HG03060 (cell line): ENCODE measurements around the gene ING1.

Experiments
- ATAC-seq: cut with Tn5 transposase; IDR thresholded peaks from one replicate; pipeline ENCODE4 v1.9.1; 2021; ENCODE audit warnings: low read depth, moderate number of reproducible peaks; ENCODE audit not compliant: unreplicated experiment

ING1 gene

DNA sequence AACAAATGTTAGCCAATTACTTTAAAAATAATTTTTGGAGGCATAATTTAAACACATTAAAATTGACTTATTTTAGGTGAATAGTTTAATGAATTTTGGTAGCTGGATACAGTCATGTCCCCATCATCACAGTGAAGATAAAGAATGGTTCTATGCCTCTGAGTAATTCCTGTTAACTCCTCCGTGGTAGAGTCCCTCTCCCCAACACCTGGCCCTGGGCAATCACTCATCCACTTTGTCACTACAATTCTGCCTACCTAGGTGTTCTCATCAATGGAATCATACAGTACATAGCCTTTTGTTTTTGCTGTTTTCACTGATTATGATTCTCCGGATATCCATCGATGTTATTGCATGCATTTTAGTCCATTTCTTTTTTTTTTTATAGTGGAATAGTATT is 55.6 kb downstream of the ING1 start:
- no peak for ATAC-seq

GRCh38 chr13:110770678-110771077 is 57.2 kb downstream of the ING1 start:
- no peak for ATAC-seq

DNA sequence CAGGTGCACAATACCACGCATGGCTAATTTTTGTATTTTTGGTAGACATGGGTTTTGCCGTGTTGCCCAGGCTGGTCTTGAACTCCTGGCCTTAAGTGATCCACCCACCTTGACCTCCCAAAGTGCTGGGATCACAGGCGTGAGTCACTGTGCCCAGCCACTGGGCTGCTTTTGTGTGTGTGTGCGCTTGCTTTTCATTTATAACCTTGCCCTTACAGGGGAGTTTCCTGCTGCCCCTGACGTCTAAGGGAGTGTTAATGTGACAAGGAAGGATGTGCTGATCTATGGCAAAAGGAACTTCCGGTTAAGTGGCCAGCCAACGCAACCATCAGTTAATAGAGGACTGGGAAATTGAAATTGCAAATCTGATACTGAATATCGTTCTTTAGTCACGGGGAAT is 57.7 kb downstream of the ING1 start:
- no peak for ATAC-seq

DNA sequence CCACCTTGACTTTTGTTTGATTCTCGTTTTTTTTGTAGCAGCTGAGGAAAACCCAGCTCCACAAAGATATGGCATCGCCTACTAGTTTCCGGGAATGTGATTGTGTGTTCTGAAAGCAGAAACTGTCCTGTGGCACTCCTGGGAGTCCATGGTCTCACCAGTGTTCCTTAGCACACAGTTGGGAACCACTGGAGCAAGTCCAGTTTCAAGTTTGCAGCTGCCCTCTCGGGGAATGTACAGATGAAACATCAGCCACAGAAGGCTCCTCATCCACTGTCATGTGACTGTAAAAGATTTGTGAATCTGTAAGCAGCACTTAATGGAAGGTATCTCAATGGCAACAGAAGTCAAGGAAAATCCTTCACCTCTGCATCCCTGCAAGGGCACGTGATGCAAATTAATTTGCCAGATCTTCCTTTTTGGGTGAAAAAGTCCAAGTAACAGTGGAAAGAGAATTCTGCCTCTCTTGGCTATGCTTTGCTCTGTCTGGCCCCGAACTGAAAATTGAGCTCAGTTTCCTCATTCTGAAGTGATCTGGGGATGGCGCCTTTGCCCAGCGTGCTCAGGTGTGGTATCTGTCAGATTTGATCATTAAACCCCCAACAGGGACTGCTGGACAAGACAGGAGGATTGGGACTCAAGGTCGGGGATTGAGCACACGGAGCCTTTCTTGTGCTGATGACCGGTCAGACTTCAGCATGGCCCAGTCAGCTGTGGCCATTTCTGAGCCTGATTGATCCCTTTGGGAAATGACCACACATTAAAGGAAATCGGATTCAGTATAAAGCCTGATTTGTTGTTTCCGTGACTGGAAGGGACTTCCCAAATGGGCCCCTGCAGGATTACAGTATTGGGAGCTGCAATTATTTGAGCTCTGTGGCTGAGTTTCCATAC is 58.8 kb downstream of the ING1 start:
- ATAC-seq = no peak
